Measurements from ENCODE around the gene KCNN3. TPM values are rescaled to one million over a fixed set of nuclear protein-coding genes. Genes with fewer than 3 reads are reported as not detected.

The KCNN3 gene
- total RNA-seq, 4 donors from 2014 or later = 0.30 to 0.72 (median 0.37) TPM

- Histone ChIP-seq H3K4me3 (no peak overlapping the region), H3K27me3 (no peaks in the 10 kb centered on the region), H3K4me1 (no peaks in the 10 kb centered on the region), H3K36me3 (no peaks in the 10 kb centered on the region), H3K9me3 (no peaks in the 10 kb centered on the region), H3K27ac (no peak overlapping the region)
- TF ChIP-seq POLR2A (IDR thresholded peaks at IDR 0.05) = no peak
- no peak for TF ChIP-seq EP300 (IDR thresholded peaks at IDR 0.05)
- no peak for TF ChIP-seq CTCF (IDR thresholded peaks at IDR 0.05)
- no peak for TF ChIP-seq POLR2AphosphoS5 (IDR thresholded peaks at IDR 0.05)
- WGBS = 32% methylated on average over 4 of the region's 4 CpGs
- no peak for DNase-seq (ENCODE audit: low spot score in 2 of 2)
Observed at GRCh38 chr1:154696456-154696855, 173.6 kb downstream of the KCNN3 start.

- H3K4me1 ChIP-seq = no peaks in the 10 kb centered on the region
- no peak for DNase-seq (ENCODE audit: low spot score in 2 of 2)
- no peaks in the 10 kb centered on the region for H3K27me3 ChIP-seq
- no peaks in the 10 kb centered on the region for H3K36me3 ChIP-seq
- H3K4me3 ChIP-seq = no peak overlapping the region
- TF ChIP-seq CTCF (IDR thresholded peaks at IDR 0.05) = no peak
- TF ChIP-seq POLR2AphosphoS5 (IDR thresholded peaks at IDR 0.05) = no peak
- no peak for TF ChIP-seq EP300 (IDR thresholded peaks at IDR 0.05)
- TF ChIP-seq POLR2A (IDR thresholded peaks at IDR 0.05) = no peak
- H3K9me3 ChIP-seq = no peaks in the 10 kb centered on the region
- WGBS = 34% methylated on average over 2 of the region's 2 CpGs
- H3K27ac ChIP-seq = no peak overlapping the region
Observed at GRCh38 chr1:154695985-154696384, 174.1 kb downstream of the KCNN3 start.

- Histone ChIP-seq H3K27ac (no peak overlapping the region), H3K9me3 (no peaks in the 10 kb centered on the region), H3K27me3 (no peaks in the 10 kb centered on the region), H3K36me3 (no peaks in the 10 kb centered on the region), H3K4me1 (no peaks in the 10 kb centered on the region), H3K4me3 (no peak overlapping the region)
- WGBS = 76% methylated on average over 4 of the region's 4 CpGs
- no peak for DNase-seq (ENCODE audit: low spot score in 2 of 2)
- TF ChIP-seq CTCF (IDR thresholded peaks at IDR 0.05) = no peak
- no peak for TF ChIP-seq EP300 (IDR thresholded peaks at IDR 0.05)
- no peak for TF ChIP-seq POLR2AphosphoS5 (IDR thresholded peaks at IDR 0.05)
- no peak for TF ChIP-seq POLR2A (IDR thresholded peaks at IDR 0.05)
Observed at GRCh38 chr1:154694995-154695394, 175.1 kb downstream of the KCNN3 start.

GRCh38 chr1:154689083-154689482, 181.0 kb downstream of the KCNN3 start:
- Histone ChIP-seq H3K4me3 (no peak overlapping the region), H3K4me1 (no peaks in the 10 kb centered on the region), H3K27ac (no peak overlapping the region), H3K36me3 (no peaks in the 10 kb centered on the region), H3K9me3 (no peaks in the 10 kb centered on the region), H3K27me3 (no peaks in the 10 kb centered on the region)
- no peak for DNase-seq (ENCODE audit: low spot score in 2 of 2)
- WGBS = 69% methylated on average over 3 of the region's 3 CpGs
- TF ChIP-seq POLR2A (IDR thresholded peaks at IDR 0.05) (no peak), POLR2AphosphoS5 (IDR thresholded peaks at IDR 0.05) (no peak), CTCF (IDR thresholded peaks at IDR 0.05) (no peak), EP300 (IDR thresholded peaks at IDR 0.05) (no peak)

- Histone ChIP-seq H3K9me3 (no peaks in the 10 kb centered on the region), H3K4me3 (no peak overlapping the region), H3K27me3 (no peaks in the 10 kb centered on the region), H3K4me1 (no peaks in the 10 kb centered on the region), H3K27ac (no peak overlapping the region), H3K36me3 (no peaks in the 10 kb centered on the region)
- 32% methylated on average over 2 of the region's 2 CpGs for WGBS
- DNase-seq (ENCODE audit: low spot score in 2 of 2) = no peak
- no peak for TF ChIP-seq EP300 (IDR thresholded peaks at IDR 0.05)
- TF ChIP-seq CTCF (IDR thresholded peaks at IDR 0.05) = no peak
- no peak for TF ChIP-seq POLR2A (IDR thresholded peaks at IDR 0.05)
- TF ChIP-seq POLR2AphosphoS5 (IDR thresholded peaks at IDR 0.05) = no peak
Observed at GRCh38 chr1:154686507-154686906, 183.6 kb downstream of the KCNN3 start.
